ENCODE results near the gene LMAN1L. TPM values are rescaled to one million over a fixed set of nuclear protein-coding genes. Genes with fewer than 3 reads are reported as not detected.

Gene LMAN1L
- total RNA-seq, 2 donors from 2014 or later = 0.82 to 1.6 TPM

- peaks cover 52% of the 10 kb centered on the region for H3K4me1 Mint-ChIP-seq
- peaks cover 57% of the 10 kb centered on the region for H3K36me3 Mint-ChIP-seq (ENCODE audit: low read depth)
- peak overlapping the region; percentile 97 for H3K4me3 Mint-ChIP-seq
- H3K9me3 Mint-ChIP-seq = no peaks in the 10 kb centered on the region
- peak overlapping the region; percentile 86 for H3K27ac Mint-ChIP-seq
- H3K27me3 Mint-ChIP-seq = no peaks in the 10 kb centered on the region
- no peak for ATAC-seq (replicated peaks)
Observed at GRCh38 chr15:74870436-74871215, 58.0 kb downstream of the LMAN1L start.

- Mint-ChIP-seq H3K27ac (peak overlapping the region; percentile 93), H3K4me3 (peak overlapping the region; percentile 97), H3K9me3 (no peaks in the 10 kb centered on the region), H3K4me1 (peaks cover 38% of the 10 kb centered on the region), H3K27me3 (no peaks in the 10 kb centered on the region), H3K36me3 (ENCODE audit: low read depth) (peaks cover 38% of the 10 kb centered on the region)
- ATAC-seq (replicated peaks) = no peak
Observed at GRCh38 chr15:74872702-74873035, 60.0 kb downstream of the LMAN1L start.

GRCh38 chr15:74873036-74873755 is 60.6 kb downstream of the LMAN1L start, which contains the start of gene SCAMP2:
Gene SCAMP2 (minus strand): TSS chr15:74873365. CDS start chr15:74873255, 110 bp downstream.
- Mint-ChIP-seq H3K27ac (peak within 1 kb of the TSS; percentile 93), H3K9me3 (no peaks in the 10 kb centered on the region), H3K4me1 (peaks cover 32% of the 10 kb centered on the region), H3K4me3 (peak within 1 kb of the TSS; percentile 97), H3K27me3 (no peaks in the 10 kb centered on the region), H3K36me3 (ENCODE audit: low read depth) (peaks cover 32% of the 10 kb centered on the region)
- peak; percentile 87 for ATAC-seq (replicated peaks)

- no peaks in the 10 kb centered on the region for H3K9me3 Mint-ChIP-seq
Observed at GRCh38 chr15:74873756-74874424, 61.3 kb downstream of the LMAN1L start.

More at GRCh38 chr15:74873756-74874424, 61.3 kb downstream of the LMAN1L start:
- H3K36me3 Mint-ChIP-seq (ENCODE audit: low read depth) = peaks cover 25% of the 10 kb centered on the region
- peaks cover 30% of the 10 kb centered on the region for H3K4me1 Mint-ChIP-seq
- ATAC-seq (replicated peaks) = no peak
- peak overlapping the region; percentile 97 for H3K4me3 Mint-ChIP-seq
- no peaks in the 10 kb centered on the region for H3K27me3 Mint-ChIP-seq
- peak overlapping the region; percentile 93 for H3K27ac Mint-ChIP-seq

Other genes starting within 250 kb of the LMAN1L start
- gene CLK3, start 197.0 kb upstream of the LMAN1L start, total RNA-seq = 100 to 1,000 TPM; 117 to 179 TPM
- gene EDC3, start 116.8 kb upstream of the LMAN1L start, total RNA-seq = 10 to 100 TPM; 47.9 to 56.0 TPM
- 10 to 100 TPM in 1 of 2 donors, 1 to 10 TPM in 1; 3.3 to 11.4 TPM for gene CYP1A1, start 87.3 kb upstream of the LMAN1L start, total RNA-seq
- not detected for gene CYP1A2, start 64.0 kb upstream of the LMAN1L start, total RNA-seq
- 100 to 1,000 TPM; 176 to 316 TPM for gene CSK, start 30.8 kb upstream of the LMAN1L start, total RNA-seq
- gene CPLX3, start 13.8 kb downstream of the LMAN1L start, total RNA-seq = under 1 TPM; 0.15 to 0.19 TPM
- 10 to 100 TPM; 44.1 to 46.7 TPM for gene ULK3, start 30.3 kb downstream of the LMAN1L start, total RNA-seq
- gene SCAMP2, start 60.5 kb downstream of the LMAN1L start, total RNA-seq = 100 to 1,000 TPM in 1 of 2 donors, 10 to 100 TPM in 1; 87.1 to 111 TPM
- 10 to 100 TPM; 51.8 to 98.5 TPM for gene MPI, start 77.2 kb downstream of the LMAN1L start, total RNA-seq
- 10 to 100 TPM; 65.6 to 98.3 TPM for gene FAM219B, start 94.0 kb downstream of the LMAN1L start, total RNA-seq
- 100 to 1,000 TPM; 242 to 337 TPM for gene COX5A, start 125.2 kb downstream of the LMAN1L start, total RNA-seq
- 1 to 10 TPM; 2.4 to 9.6 TPM for gene RPP25, start 143.9 kb downstream of the LMAN1L start, total RNA-seq
- 1 to 10 TPM; 5.1 to 5.3 TPM for gene SCAMP5, start 182.7 kb downstream of the LMAN1L start, total RNA-seq
- 10 to 100 TPM; 24.2 to 27.5 TPM for gene PPCDC, start 210.8 kb downstream of the LMAN1L start, total RNA-seq

All from activated T-helper 17 cell treated with anti-CD3 and anti-CD28 coated beads, Interleukin-2, amount 50 U/mL, for 72 hours (primary cell).